GM18526 (cell line): Measurements from ENCODE around the gene FAM81A.

ENCODE experiments used
- POLR2A ChIP-seq: IDR thresholded peaks from 3 replicates; pipeline ENCODE4 v1.6.1; 2011; ENCODE audit not compliant: insufficient read length; ENCODE audit errors: extremely low read depth

Gene FAM81A

DNA sequence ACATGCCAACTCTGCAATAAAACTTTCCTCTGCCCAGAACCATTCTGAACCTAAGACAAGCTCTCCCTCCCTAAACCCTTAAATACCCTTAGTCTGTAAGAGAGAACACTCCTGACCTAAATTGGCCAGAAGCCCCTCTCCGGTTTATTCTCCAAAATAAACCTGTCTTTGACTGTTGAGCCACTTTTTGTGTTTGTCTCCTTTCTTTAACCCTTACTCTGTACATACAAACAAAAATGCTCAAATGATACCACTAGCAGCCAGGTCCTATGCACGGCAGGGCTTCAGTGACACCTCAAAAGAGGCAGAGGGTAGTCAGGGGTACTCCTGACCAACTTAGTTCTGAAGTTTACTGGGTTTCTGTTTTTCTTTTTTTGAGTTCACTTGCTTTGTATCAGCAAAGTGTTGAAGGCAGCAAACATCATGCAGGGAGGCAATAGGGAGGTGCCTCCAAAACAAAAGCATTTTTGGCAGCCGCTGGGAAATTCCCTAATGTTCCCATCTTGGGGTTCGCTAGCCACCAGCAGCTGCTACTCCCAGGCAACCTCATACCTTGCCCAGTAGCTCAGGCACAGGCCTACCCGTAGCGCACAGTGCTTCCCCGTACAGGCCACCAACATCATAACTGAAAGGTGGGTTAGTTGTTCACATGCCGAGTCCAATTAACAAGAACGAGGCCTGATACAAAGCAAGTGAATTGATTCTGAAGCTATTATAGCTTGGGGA, 110.7 kb downstream of the FAM81A start:
- TF ChIP-seq POLR2A, result no peak

- TF ChIP-seq POLR2A, result no peak
Observed at GRCh38 chr15:59549301-59550185, 111.6 kb downstream of the FAM81A start.

DNA sequence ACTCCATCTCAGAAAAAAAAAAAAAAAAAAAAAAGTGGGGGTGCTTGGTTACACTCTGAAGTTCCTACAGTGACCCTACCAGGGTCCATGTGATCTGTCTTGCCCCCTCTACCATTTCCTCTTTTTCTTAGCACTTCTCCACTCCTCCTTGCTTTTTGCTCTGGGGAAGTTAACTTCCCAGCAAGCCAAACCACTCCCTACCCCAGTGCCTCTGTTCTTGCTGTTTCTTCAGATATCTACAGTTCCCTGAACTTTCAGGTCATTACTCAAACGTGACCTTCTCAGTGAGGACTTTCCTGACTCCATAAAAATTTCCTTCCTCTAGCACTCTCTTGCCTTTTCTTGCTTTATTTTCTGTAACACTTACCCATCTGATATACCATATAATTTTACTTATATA, 112.5 kb downstream of the FAM81A start:
- TF ChIP-seq POLR2A, result no peak

DNA sequence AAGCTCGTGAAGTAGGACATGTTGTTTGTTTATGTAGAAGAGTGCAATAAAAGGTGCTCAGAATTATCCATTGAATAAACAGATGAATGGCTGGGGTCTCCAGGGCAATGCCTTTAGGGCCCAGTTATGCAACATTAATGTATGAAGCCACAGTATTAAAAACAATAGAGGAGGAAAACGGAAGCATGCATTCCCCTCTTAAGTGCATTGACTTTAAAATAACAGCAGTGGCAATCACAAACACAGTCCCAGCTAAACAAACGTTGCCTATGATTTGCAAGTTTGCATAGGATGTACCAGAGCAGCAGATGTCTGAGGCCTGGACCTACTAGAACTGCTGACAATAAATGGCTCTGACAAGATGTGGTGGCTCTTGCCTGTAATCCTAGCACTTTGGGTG, 113.0 kb downstream of the FAM81A start:
- no peak for TF ChIP-seq POLR2A

DNA sequence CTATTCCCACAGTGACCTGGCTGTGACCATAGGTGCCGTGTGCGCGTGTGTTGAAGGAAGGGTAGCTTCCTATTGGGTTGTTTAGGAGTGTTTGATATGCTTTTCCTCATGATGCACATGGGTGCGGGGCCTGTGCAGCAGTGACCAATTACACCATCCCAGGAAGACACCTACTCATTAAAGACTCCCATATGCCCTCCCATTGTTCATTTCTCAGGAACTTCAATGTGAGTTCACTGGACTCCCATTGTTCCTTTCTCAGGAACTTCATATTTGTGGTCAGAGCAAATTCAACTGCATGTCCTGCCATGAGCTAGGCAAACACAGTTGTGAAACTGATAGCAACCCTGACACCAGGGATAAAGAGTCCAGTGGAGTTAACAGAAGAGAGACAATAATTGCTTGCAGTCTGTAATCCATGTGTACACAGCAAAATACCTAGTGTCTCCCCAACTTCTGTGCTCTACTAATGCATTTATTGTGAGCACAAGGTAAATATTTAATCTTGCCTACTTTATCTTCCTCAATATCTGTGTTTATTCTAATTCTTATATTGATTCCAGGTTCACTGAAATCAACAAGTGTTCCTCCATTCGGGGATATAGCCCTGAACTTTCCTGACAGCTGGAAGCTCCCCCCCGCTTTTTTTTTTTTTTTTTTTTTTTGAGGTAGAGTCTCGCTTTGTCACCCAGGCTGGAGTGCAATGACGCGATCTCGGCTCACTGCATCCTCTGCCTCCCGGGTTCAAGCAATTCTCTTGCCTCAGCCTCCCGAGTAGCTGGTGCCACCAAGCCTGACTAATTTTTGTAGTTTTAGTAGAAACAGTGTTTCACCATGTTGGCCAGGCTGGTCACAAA, 116.1 kb downstream of the FAM81A start:
- TF ChIP-seq POLR2A, result no peak

DNA sequence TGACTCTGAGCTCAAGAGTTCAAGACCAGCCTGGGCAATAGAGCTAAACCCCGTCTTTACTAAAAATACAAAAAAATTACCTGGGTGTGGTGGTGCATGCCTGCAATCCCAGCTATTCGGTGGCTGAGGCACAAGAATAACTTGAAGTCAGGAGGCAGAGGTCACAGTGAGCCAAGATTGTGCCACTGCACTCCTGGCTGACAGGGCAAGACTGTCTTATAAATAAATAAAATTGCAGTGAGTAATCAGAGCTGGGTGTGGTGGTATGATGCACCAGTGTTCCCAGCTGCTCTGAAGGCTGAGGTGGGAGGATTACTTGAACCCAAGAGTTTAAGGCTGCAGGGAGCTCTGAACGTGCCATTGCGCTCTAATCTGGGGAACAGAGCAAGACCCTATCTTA, 117.7 kb downstream of the FAM81A start:
- TF ChIP-seq POLR2A, result no peak

- TF ChIP-seq POLR2A, result no peak
Observed at GRCh38 chr15:59556380-59556779, 118.4 kb downstream of the FAM81A start.

DNA sequence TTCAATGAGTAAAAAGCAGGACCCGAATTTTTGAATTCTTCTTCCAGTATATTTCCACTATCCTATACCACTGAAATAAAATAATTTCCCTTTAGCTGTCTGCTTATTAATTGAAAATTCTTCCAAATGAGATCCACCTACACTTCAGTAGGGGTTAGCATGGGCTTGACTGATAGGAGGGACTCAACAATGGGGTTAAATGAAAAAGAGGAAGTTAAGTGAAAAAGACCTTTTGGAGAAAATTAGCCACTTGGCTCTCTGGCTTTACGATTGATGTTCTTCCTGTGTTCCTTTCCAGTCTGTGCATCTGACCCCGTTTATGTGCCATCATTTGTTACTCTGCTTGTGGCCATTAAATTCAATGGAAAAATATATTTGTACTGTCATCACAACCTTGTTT, 119.6 kb downstream of the FAM81A start:
- no peak for TF ChIP-seq POLR2A

- no peak for TF ChIP-seq POLR2A
Observed at GRCh38 chr15:59558851-59559250, 120.9 kb downstream of the FAM81A start.

DNA sequence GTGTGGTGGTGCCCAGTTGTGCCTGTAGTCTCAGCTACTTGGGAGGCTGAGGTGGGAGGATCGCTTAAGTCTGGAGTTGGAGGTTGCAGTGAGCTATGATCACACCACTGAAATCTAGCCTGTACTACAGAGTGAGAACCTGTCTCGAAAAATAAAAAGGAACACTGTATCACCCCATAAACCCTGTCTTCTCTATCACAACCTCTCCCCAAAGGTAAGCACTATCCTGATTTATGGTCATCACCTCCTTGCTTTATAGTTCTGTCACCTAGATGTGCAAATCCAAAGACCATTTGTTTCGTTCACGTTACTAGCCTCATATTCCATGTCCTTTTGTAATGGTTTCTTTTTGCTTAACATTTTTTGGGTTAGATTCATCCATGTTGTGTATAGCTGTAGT, 123.6 kb downstream of the FAM81A start:
- TF ChIP-seq POLR2A, result no peak

- TF ChIP-seq POLR2A, result no peak
Observed at GRCh38 chr15:59562448-59563186, 124.6 kb downstream of the FAM81A start.

- no peak for TF ChIP-seq POLR2A
Observed at GRCh38 chr15:59565299-59565698, 127.3 kb downstream of the FAM81A start.

- TF ChIP-seq POLR2A, result no peak
Observed at GRCh38 chr15:59567324-59567723, 129.3 kb downstream of the FAM81A start.

GRCh38 chr15:59569477-59569876, 131.5 kb downstream of the FAM81A start:
- TF ChIP-seq POLR2A, result no peak

DNA sequence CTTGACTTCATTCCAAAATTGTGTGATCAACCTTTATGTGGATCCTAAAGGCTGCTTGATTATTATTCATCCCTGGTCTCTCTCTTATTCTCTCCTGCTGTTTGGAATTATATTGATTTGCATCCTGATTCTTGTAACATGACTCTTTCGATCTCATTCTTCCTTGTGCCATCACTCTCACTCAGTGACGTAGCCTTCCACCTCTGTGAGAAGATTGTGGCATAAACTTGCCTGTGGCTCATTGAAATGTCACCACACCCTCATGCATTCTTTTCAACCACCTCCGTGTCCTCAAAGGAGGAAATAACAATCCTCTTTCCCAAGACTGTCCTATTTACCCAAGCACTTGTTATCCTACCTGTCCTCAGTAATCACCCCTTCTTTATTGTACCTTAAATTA, 132.3 kb downstream of the FAM81A start:
- TF ChIP-seq POLR2A, result no peak
